ENCODE measurements around the gene VSNL1.

Gene VSNL1

DNA sequence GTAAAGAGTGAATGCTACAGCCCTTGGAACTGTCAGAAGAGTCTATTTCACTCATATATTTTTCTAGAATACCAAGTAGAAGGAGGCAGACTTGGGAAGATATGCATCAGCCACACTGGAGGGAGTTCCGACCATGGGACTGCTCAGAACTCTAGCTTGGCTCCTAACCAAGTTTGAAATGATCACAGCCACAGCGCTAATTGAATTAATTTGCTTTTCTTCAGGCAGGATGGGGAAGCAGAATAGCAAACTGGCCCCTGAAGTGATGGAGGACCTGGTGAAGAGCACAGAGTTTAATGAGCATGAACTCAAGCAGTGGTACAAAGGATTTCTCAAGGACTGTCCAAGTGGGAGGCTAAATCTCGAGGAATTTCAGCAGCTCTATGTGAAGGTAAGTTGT is 51.4 kb downstream of the VSNL1 start:
- H3K4me3 ChIP-seq (ENCODE audit: low read depth, low read length) = no peak overlapping the region
- TF ChIP-seq, protein P1, sequence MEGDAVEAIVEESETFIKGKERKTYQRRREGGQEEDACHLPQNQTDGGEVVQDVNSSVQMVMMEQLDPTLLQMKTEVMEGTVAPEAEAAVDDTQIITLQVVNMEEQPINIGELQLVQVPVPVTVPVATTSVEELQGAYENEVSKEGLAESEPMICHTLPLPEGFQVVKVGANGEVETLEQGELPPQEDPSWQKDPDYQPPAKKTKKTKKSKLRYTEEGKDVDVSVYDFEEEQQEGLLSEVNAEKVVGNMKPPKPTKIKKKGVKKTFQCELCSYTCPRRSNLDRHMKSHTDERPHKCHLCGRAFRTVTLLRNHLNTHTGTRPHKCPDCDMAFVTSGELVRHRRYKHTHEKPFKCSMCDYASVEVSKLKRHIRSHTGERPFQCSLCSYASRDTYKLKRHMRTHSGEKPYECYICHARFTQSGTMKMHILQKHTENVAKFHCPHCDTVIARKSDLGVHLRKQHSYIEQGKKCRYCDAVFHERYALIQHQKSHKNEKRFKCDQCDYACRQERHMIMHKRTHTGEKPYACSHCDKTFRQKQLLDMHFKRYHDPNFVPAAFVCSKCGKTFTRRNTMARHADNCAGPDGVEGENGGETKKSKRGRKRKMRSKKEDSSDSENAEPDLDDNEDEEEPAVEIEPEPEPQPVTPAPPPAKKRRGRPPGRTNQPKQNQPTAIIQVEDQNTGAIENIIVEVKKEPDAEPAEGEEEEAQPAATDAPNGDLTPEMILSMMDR (IDR thresholded peaks at IDR 0.05; ENCODE audit: low read depth, low read length) = no peak

GRCh38 chr2:17592731-17593409 is 52.4 kb downstream of the VSNL1 start:
- no peak overlapping the region for H3K4me3 ChIP-seq (ENCODE audit: low read depth, low read length)
- TF ChIP-seq, protein P1 (IDR thresholded peaks at IDR 0.05; ENCODE audit: low read depth, low read length) = no peak

DNA sequence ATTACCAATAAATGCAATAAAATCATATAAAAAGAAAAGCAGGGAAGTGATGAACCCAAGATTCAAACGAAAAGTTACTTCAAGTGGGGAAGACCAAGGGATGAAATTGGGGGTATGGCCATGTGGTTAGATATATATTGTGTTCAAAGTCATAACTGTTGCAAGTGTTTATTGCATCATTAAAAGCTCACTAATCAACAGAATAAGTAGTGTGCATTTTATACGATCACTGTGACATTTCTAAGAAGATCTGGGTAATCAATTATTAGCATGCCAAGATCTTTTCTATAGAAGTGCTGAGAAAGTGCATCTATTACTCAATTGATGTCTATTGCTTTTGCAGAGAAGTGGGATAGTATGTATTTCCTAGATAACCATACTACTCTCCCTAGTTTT is 52.9 kb downstream of the VSNL1 start:
- TF ChIP-seq, protein P1 (IDR thresholded peaks at IDR 0.05; ENCODE audit: low read depth, low read length) = no peak
- no peak overlapping the region for H3K4me3 ChIP-seq (ENCODE audit: low read depth, low read length)

DNA sequence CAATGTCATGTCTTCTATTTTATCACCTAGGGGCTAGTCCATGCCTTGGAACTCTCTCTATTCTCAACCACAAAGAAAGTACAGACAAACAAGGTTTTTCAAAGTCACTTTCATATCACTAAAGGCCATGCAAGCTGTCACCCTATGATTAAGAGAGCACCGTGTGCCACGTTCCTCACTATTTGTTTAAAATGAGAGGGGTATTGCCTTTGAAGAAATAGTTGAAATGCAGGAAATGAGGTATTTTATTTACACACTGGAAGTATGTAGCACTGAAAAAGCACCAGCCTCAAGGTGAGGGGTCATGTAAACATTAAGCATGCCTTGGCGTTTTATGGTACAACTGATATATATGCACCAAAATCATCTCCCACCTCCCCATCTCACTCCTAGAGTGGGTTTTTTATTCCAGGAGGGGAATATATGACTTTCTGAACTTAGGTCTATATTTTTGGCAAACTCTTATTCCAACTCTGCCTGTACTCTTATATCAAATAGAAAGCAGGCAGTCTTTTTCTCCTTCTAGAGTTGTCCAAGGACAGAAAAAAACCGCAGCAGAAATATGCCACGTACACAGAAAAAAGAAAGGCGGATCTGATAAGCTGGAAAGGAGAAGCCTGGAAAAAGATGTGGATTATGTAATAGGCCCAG is 53.5 kb downstream of the VSNL1 start:
- TF ChIP-seq, protein P1 (IDR thresholded peaks at IDR 0.05; ENCODE audit: low read depth, low read length) = no peak
- no peak overlapping the region for H3K4me3 ChIP-seq (ENCODE audit: low read depth, low read length)

- no peak overlapping the region for H3K4me3 ChIP-seq (ENCODE audit: low read depth, low read length)
- TF ChIP-seq, protein P1 (IDR thresholded peaks at IDR 0.05; ENCODE audit: low read depth, low read length) = no peak
Observed at GRCh38 chr2:17594533-17595401, 54.3 kb downstream of the VSNL1 start.

- TF ChIP-seq, protein P1 (IDR thresholded peaks at IDR 0.05; ENCODE audit: low read depth, low read length) = no peak
- no peak overlapping the region for H3K4me3 ChIP-seq (ENCODE audit: low read depth, low read length)
Observed at GRCh38 chr2:17599617-17600016, 59.1 kb downstream of the VSNL1 start.
